GM12865 (cell line): Measurements from ENCODE around the gene SCNM1.
"Not testable (repeated sequence)": the region's sequence is repeated elsewhere in the genome, so short reads cannot be mapped to it uniquely, and the experiment has no call there.

Experiments
- DNase-seq: peaks from one replicate; pipeline ENCODE4 v3.0.0; 2010; ENCODE audit warnings: low read depth
- H3K4me3 ChIP-seq: 2 replicates; pipeline ENCODE4 v1.5.1; 2011; ENCODE audit warnings: mild to moderate bottlenecking, low read depth, low read length, control low read depth
- TF ChIP-seq, protein P1 (sequence below): IDR thresholded peaks from 2 replicates; pipeline ENCODE4 v1.5.1; 2011; ENCODE audit warnings: low read length, control low read depth, low read depth, inconsistent platforms; ENCODE audit not compliant: insufficient read depth; ENCODE audit errors: missing control alignments

SCNM1 gene

DNA sequence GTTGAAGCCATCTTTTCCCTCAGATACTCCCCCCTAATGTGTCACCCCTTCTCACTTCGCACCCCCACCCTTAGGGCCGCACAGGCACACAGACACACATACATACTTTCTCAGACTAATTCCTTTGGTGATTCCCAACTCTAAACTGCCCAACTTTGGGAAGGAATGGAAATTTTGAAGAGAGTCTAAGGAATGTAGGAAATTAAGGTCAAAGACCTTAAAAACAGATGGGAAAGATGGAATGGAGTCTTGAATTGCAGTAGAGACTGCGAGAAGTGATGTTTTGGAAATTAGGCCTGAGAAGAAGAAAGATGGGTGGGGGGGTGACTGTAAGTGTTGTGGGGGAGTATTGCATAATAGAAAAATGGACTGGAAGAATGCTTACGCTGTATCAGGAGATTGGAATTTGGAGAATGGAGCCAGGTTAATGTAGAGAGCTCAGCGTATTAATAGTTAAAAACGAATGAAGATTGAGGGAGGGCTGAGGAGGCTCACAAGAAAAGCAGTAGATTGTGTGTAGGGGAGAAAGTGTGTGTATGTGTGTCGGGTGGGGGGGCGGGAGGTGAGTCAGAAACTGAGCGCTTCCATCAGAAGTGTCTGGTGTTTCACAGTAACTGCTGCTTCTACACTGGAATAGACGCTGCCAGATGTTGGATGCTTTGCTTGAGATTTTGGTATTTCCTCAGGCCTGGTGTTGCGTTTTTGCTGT lies 34.1 kb downstream of the SCNM1 start:
- TF ChIP-seq, protein P1, sequence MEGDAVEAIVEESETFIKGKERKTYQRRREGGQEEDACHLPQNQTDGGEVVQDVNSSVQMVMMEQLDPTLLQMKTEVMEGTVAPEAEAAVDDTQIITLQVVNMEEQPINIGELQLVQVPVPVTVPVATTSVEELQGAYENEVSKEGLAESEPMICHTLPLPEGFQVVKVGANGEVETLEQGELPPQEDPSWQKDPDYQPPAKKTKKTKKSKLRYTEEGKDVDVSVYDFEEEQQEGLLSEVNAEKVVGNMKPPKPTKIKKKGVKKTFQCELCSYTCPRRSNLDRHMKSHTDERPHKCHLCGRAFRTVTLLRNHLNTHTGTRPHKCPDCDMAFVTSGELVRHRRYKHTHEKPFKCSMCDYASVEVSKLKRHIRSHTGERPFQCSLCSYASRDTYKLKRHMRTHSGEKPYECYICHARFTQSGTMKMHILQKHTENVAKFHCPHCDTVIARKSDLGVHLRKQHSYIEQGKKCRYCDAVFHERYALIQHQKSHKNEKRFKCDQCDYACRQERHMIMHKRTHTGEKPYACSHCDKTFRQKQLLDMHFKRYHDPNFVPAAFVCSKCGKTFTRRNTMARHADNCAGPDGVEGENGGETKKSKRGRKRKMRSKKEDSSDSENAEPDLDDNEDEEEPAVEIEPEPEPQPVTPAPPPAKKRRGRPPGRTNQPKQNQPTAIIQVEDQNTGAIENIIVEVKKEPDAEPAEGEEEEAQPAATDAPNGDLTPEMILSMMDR = no peak
- DNase-seq = peak; percentile 26

DNA sequence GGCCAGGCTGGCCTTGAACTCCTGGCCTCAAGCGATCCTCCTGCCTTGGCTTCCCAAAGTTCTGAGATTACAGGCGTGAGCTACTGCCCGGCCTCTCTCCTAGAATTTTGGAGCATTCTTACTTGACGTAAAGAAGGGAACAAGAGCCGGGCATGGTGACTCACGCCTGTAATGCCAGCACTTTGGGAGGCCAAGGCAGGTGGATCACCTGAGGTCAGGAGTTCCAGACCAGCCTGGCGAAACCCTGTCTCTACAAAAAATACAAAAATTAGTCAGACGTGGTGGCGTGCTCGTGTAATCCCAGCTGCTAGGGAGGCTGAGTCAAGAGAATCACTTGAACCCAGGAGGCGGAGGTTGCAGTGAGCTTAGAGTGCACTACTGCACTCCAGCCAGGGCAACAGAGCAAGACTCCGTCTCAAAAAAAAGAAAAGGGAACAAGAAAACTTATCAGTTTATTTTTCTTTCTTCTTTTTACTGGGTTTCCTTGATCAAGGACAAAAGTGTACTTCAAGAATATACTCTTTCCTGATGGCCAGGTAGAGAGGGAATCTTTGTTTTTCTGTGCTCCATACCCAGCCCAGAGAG lies 39.5 kb downstream of the SCNM1 start:
- not testable (repeated sequence) for H3K4me3 ChIP-seq, DNase-seq

More for the DNA sequence above, 34.1 kb downstream of the SCNM1 start:
- H3K4me3 ChIP-seq = peak overlapping the region; percentile 99

DNA sequence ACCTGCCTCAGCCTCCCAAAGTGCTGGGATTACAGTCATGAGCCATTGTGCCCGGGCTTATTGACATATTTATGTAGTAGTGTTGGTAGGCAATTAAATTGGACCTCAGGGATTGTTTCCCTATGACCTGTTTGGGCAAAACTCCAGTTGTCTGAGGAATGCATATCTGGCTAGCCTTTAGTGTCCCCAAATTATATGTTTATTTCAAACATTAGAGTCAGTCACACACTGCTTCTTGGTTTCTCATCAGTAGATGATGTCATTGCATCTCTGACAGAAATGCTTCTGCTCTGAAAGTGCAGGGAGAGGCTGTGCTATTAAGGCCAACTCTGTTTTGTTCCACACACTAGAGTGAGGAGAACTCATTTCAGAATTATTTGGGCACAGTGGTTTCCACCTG lies 44.9 kb downstream of the SCNM1 start:
- H3K4me3 ChIP-seq = no peak overlapping the region
- no peak for DNase-seq
- TF ChIP-seq, protein P1 = no peak

DNA sequence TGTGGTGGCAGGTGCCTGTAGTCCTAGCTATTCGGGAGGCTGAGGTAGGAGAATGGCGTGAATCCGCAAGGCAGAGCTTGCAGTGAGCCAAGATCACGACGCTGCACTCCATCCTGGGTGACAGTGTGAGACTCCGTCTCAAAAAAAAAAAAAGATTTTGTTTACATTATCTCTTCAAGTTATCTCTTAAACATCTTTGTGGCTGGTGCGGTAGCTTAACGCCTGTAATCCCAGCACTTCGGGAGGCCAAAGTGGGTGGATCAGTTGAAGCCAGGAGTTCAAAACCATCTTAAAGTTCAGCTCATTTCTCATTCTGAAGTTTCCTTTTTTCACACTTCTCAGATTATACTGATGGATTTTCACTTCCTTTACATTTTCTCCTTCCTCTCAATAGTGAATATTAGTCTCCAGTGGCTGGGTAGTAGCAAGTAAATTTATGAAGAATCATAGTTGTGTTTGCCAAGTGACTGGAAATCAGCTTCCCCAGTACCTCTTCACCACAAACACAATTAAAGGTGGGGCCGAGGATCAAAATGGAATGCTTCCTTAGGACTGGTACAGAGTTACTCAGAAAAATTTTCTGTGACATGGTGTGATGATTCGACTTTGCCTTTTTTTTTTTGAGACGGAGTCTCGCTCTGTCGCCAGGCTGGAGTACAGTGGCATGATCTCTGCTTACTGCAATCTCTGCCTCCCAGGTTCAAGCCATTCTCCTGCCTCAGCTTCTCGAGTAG lies 46.2 kb downstream of the SCNM1 start:
- no peak overlapping the region for H3K4me3 ChIP-seq
- TF ChIP-seq, protein P1 = no peak
- DNase-seq = no peak

DNA sequence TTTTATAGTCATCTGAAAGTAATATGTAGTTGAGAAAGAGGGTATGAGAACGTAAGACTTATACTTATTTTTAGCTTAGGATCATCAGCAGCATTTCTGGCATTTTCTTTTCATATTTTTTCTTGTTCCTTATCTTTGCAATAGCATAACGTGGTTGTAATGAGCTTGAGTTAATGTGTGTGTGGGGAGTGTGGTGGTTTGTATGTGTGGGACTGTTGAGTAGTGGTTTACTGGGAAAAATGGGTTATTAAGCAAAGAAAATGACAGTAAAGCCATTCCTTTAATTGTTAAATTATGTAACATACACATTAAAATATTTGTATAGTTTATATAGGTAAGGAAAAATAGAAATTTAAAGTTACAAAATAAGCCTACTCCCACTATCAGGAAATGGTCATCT lies 47.6 kb downstream of the SCNM1 start:
- TF ChIP-seq, protein P1 = no peak
- no peak for DNase-seq
- no peak overlapping the region for H3K4me3 ChIP-seq
